ENCODE results near the gene SVOPL.

Gene SVOPL

GRCh38 chr7:138579671-138580070, 121.5 kb downstream of the SVOPL start:
- no peak for TF ChIP-seq CTCF (conservative IDR thresholded peaks at IDR 0.05; ENCODE audit: control insufficient read depth, insufficient read depth, low read depth, low read length)
- no peak overlapping the region for H3K4me3 ChIP-seq (ENCODE audit: control insufficient read depth, low read depth, low read length)
- no peak for DNase-seq (ENCODE audit: low read depth)

- no peak for TF ChIP-seq CTCF (conservative IDR thresholded peaks at IDR 0.05; ENCODE audit: control insufficient read depth, insufficient read depth, low read depth, low read length)
- H3K4me3 ChIP-seq (ENCODE audit: control insufficient read depth, low read depth, low read length) = no peak overlapping the region
- no peak for DNase-seq (ENCODE audit: low read depth)
Observed at GRCh38 chr7:138579136-138579535, 122.0 kb downstream of the SVOPL start.

- no peak for TF ChIP-seq CTCF (conservative IDR thresholded peaks at IDR 0.05; ENCODE audit: control insufficient read depth, insufficient read depth, low read depth, low read length)
- DNase-seq (ENCODE audit: low read depth) = no peak
- H3K4me3 ChIP-seq (ENCODE audit: control insufficient read depth, low read depth, low read length) = no peak overlapping the region
Observed at GRCh38 chr7:138575897-138576428, 125.2 kb downstream of the SVOPL start.

- no peak for DNase-seq (ENCODE audit: low read depth)
- TF ChIP-seq CTCF (conservative IDR thresholded peaks at IDR 0.05; ENCODE audit: control insufficient read depth, insufficient read depth, low read depth, low read length) = no peak
Observed at GRCh38 chr7:138573741-138574140, 127.4 kb downstream of the SVOPL start.

GRCh38 chr7:138570715-138571114, 130.4 kb downstream of the SVOPL start:
- DNase-seq (ENCODE audit: low read depth) = no peak
- TF ChIP-seq CTCF (conservative IDR thresholded peaks at IDR 0.05; ENCODE audit: control insufficient read depth, insufficient read depth, low read depth, low read length) = no peak
- no peak overlapping the region for H3K4me3 ChIP-seq (ENCODE audit: control insufficient read depth, low read depth, low read length)

More at GRCh38 chr7:138573741-138574140, 127.4 kb downstream of the SVOPL start:
- H3K4me3 ChIP-seq (ENCODE audit: control insufficient read depth, low read depth, low read length) = no peak overlapping the region

GRCh38 chr7:138569418-138569817, 131.7 kb downstream of the SVOPL start:
- H3K4me3 ChIP-seq (ENCODE audit: control insufficient read depth, low read depth, low read length) = no peak overlapping the region
- DNase-seq (ENCODE audit: low read depth) = no peak
- no peak for TF ChIP-seq CTCF (conservative IDR thresholded peaks at IDR 0.05; ENCODE audit: control insufficient read depth, insufficient read depth, low read depth, low read length)

- no peak for TF ChIP-seq CTCF (conservative IDR thresholded peaks at IDR 0.05; ENCODE audit: control insufficient read depth, insufficient read depth, low read depth, low read length)
- DNase-seq (ENCODE audit: low read depth) = no peak
- no peak overlapping the region for H3K4me3 ChIP-seq (ENCODE audit: control insufficient read depth, low read depth, low read length)
Observed at GRCh38 chr7:138568655-138569054, 132.5 kb downstream of the SVOPL start.
